Calu3 (cell line): Measurements from ENCODE around the gene OR2D3. TPM values are rescaled to one million over a fixed set of nuclear protein-coding genes. Genes with fewer than 3 reads are reported as not detected.
"Not testable (repeated sequence)": the region's sequence is repeated elsewhere in the genome, so short reads cannot be mapped to it uniquely, and the experiment has no call there.

Source experiments
- BruUV-seq: library from RNA; stranded (reverse); fragments of 400-500 nt; replicated peaks from 2 replicates; lab custom pipeline; 2021; lab: Mats Ljungman, UMichigan
- CTCF ChIA-PET: fragments of 300-600 bp; sonication (Branson Sonifier 250); formaldehyde crosslinking; loops from one replicate; lab custom pipeline; 2022; ENCODE audit warnings: antibody characterized with exemption; lab: Charles Lee
- DNase-seq: peaks from one replicate; pipeline ENCODE4 v3.0.0; 2022
- H3K27ac Mint-ChIP-seq: one replicate; pipeline ENCODE4 v1.8.0; 2022; ENCODE audit warnings: mixed read lengths; ENCODE audit not compliant: unreplicated experiment
- H3K27me3 Mint-ChIP-seq: one replicate; pipeline ENCODE4 v1.8.0; 2022; ENCODE audit warnings: mixed read lengths; ENCODE audit not compliant: unreplicated experiment
- H3K36me3 Mint-ChIP-seq: one replicate; pipeline ENCODE4 v1.8.0; 2022; ENCODE audit warnings: mild to moderate bottlenecking, moderate library complexity, mixed read lengths; ENCODE audit not compliant: insufficient read depth, unreplicated experiment
- H3K4me1 Mint-ChIP-seq: one replicate; pipeline ENCODE4 v1.8.0; 2022; ENCODE audit warnings: mild to moderate bottlenecking, low read depth, mixed read lengths; ENCODE audit not compliant: unreplicated experiment
- H3K4me3 Mint-ChIP-seq: one replicate; pipeline ENCODE4 v1.8.0; 2022; ENCODE audit warnings: mild to moderate bottlenecking, low read depth, moderate library complexity, mixed read lengths; ENCODE audit not compliant: unreplicated experiment
- H3K9me3 Mint-ChIP-seq: one replicate; pipeline ENCODE4 v1.8.0; 2022; ENCODE audit warnings: low read depth, mixed read lengths; ENCODE audit not compliant: unreplicated experiment
- intact Hi-C: fragments of 100-400 bp; cut with micrococcal nuclease; formaldehyde crosslinking; loops from one replicate; pipeline ENCODE4 v1.10.0; 2022; ENCODE audit not compliant: unreplicated experiment
- total RNA-seq: library from RNA; stranded (reverse); gene quantifications from 2 replicates; pipeline ENCODE4 v1.2.3, GENCODE V29; 2022
- TF ChIP-seq, protein P1 (sequence below): fragments of 200-600 bp; IDR thresholded peaks from one replicate; pipeline ENCODE4 v1.8.0; 2022; ENCODE audit warnings: antibody characterized with exemption; ENCODE audit not compliant: unreplicated experiment

OR2D3 gene
- total RNA-seq, 1 experiment from 2014 or later: not detected

DNA sequence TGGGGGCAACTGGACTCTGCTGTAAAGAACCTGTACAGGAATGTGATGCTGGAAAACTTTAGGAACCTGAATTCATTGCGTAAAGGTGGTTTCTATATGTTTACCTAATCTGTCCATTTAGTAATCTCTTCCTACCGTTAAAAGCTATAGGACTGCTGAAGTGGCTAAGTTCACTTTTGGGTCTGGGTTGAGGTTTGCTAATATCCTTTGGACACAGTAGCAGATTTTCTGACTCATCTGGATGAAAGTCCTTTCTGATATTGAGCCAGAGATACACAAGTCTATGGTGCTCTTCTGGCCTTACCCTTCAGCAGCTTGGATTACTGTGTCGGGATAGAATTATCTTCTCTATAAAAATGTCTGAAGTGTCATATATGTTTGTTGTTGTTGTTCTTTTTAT, 22.3 kb downstream of the OR2D3 start:
- Mint-ChIP-seq H3K27me3 (no peaks in the 10 kb centered on the region), H3K4me3 (no peak overlapping the region), H3K27ac (no peak overlapping the region), H3K36me3 (no peaks in the 10 kb centered on the region), H3K9me3 (no peaks in the 10 kb centered on the region), H3K4me1 (no peaks in the 10 kb centered on the region)
- BruUV-seq: no TSS peak
- no peak for DNase-seq
- intact Hi-C loops: no loop called here
- CTCF ChIA-PET: no interaction called here
- TF ChIP-seq, protein P1, sequence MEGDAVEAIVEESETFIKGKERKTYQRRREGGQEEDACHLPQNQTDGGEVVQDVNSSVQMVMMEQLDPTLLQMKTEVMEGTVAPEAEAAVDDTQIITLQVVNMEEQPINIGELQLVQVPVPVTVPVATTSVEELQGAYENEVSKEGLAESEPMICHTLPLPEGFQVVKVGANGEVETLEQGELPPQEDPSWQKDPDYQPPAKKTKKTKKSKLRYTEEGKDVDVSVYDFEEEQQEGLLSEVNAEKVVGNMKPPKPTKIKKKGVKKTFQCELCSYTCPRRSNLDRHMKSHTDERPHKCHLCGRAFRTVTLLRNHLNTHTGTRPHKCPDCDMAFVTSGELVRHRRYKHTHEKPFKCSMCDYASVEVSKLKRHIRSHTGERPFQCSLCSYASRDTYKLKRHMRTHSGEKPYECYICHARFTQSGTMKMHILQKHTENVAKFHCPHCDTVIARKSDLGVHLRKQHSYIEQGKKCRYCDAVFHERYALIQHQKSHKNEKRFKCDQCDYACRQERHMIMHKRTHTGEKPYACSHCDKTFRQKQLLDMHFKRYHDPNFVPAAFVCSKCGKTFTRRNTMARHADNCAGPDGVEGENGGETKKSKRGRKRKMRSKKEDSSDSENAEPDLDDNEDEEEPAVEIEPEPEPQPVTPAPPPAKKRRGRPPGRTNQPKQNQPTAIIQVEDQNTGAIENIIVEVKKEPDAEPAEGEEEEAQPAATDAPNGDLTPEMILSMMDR: no peak

DNA sequence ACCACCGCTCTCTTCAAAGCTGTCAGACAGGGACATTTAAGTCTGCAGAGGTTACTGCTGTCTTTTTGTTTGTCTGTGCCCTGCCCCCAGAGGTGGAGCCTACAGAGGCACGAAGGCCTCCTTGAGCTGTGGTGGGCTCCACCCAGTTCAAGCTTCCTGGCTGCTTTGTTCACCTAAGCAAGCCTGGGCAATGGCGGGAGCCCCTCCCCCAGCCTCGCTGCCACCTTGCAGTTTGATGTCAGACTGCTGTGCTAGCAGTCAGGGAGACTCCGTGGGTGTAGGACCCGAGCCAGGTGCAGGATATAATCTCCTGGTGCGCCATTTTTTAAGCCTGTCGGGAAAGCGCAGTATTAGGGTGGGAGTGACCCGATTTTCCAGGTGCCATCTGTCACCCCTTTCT, 33.4 kb downstream of the OR2D3 start:
- H3K27me3 Mint-ChIP-seq, BruUV-seq, H3K4me3 Mint-ChIP-seq, CTCF ChIA-PET, H3K36me3 Mint-ChIP-seq, H3K4me1 Mint-ChIP-seq, H3K27ac Mint-ChIP-seq, H3K9me3 Mint-ChIP-seq, DNase-seq, intact Hi-C loops: not testable (repeated sequence)

DNA sequence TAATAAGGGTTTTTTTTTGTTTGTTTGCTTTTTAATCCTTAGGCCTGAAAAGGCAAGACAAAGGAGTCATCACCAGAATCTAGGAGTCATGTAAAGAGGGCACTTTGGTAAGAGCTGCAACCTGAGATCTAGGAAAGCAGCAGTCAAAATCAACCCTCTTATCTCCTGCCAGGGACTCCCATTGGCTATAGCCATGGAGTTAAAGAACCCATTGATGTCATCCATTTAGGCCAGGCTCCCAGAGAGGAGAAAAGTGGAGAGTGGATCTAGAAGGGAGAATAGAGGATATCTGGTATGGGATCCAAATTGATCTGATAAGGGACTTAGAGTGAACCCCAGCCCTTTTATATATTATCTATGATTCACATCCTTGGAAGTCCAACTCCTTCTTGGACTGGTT, 41.3 kb downstream of the OR2D3 start:
- Mint-ChIP-seq H3K27me3 (no peaks in the 10 kb centered on the region), H3K9me3 (no peaks in the 10 kb centered on the region), H3K4me1 (no peaks in the 10 kb centered on the region), H3K27ac (no peak overlapping the region), H3K4me3 (no peak overlapping the region), H3K36me3 (no peaks in the 10 kb centered on the region)
- CTCF ChIA-PET: no interaction called here
- no peak for DNase-seq
- intact Hi-C loops: no loop called here
- BruUV-seq: no TSS peak
- TF ChIP-seq, protein P1: no peak

DNA sequence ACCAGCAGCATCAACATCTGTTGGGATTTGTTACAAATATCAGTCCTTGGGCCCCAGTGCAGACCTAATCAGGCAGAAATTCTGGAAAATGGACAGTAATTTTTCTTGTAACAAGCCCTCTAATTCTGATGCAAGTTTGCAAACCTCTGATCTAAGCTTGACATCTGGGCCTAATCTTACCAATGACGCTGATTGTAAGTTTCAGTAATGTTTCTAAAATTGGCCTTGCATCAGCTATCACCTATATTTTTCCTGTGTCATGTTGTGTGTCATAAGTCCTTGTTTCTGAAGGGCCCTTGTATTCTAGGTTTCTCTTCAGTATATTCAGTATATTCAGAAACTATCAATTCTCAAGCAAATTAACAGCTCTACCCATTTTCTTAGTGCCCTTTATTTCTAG, 41.9 kb downstream of the OR2D3 start:
- Mint-ChIP-seq H3K4me3 (no peak overlapping the region), H3K4me1 (no peaks in the 10 kb centered on the region), H3K27ac (no peak overlapping the region), H3K27me3 (no peaks in the 10 kb centered on the region), H3K36me3 (no peaks in the 10 kb centered on the region), H3K9me3 (no peaks in the 10 kb centered on the region)
- intact Hi-C loops: no loop called here
- no peak for DNase-seq
- TF ChIP-seq, protein P1: no peak
- BruUV-seq: no TSS peak
- CTCF ChIA-PET: no interaction called here

DNA sequence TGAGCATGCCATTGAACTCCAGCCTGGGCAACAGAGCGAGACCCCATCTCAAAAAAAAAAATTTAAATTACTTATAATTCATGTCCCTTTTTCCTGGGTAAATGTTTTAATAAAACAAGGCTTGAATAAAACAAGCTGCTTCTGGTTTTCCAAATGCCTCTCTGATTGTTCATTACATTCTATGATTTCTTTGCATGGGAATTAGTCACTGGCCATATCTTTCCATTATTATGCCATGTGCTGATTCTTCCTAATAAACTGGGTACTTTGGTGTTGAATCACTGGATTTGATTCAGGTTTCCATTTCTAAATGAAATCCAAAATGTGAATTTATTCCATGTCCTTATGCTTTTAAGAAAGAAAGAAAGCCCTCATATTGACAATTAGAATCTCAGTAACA, 48.0 kb downstream of the OR2D3 start:
- CTCF ChIA-PET: no interaction called here
- intact Hi-C loops: no loop called here
- TF ChIP-seq, protein P1: no peak

DNA sequence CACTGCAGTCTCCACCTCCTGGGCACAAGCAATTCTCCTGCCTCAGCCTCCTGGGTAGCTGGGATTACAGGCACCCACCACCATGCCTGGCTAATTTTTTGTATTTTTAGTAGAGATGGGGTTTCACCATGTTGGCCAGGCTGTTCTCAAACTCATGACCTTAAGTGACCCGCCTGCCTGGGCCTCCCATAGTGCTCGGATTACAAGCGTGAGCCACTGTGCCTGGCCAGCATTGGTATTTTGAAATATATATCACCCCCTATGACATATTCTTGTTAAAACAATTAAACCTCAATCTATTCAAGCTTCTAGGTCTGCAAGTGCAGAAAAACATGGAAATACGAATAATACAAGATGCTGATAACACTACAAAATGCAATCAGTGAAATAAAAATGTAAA, 49.1 kb downstream of the OR2D3 start:
- H3K4me3 Mint-ChIP-seq, H3K36me3 Mint-ChIP-seq, DNase-seq, CTCF ChIA-PET, intact Hi-C loops, BruUV-seq, H3K4me1 Mint-ChIP-seq, H3K27ac Mint-ChIP-seq, H3K9me3 Mint-ChIP-seq, H3K27me3 Mint-ChIP-seq: not testable (repeated sequence)

More for the DNA sequence above, 48.0 kb downstream of the OR2D3 start:
- no peak for DNase-seq
- Mint-ChIP-seq H3K27me3 (no peaks in the 10 kb centered on the region), H3K27ac (no peak overlapping the region), H3K4me1 (no peaks in the 10 kb centered on the region), H3K4me3 (no peak overlapping the region), H3K9me3 (no peaks in the 10 kb centered on the region), H3K36me3 (no peaks in the 10 kb centered on the region)
- no TSS peak for BruUV-seq
